Astrocyte (in vitro differentiated cells and primary cell): ENCODE results near the gene MYLIP. TPM values are rescaled to one million over a fixed set of nuclear protein-coding genes. Genes with fewer than 3 reads are reported as not detected.

Source experiments
- DNase-seq: peaks from one replicate; pipeline ENCODE4 v3.0.0-alpha.2; 2010; ENCODE audit warnings: low read depth
- FAIRE-seq: peaks from 2 replicates; lab custom pipeline; 2011; peaks lifted over from hg19 to GRCh38; lab: Jason Lieb, UNC
- H2AFZ ChIP-seq: 2 replicates; pipeline ENCODE4 v1.6.0; 2012; ENCODE audit warnings: low read depth, low read length, inconsistent platforms
- H3K27ac ChIP-seq: 2 replicates; pipeline ENCODE4 v1.5.1; 2011; ENCODE audit warnings: low read depth, low read length, inconsistent platforms
- H3K27me3 ChIP-seq: 2 replicates; pipeline ENCODE4 v1.6.0; 2011; ENCODE audit warnings: low read length, inconsistent platforms; ENCODE audit not compliant: insufficient read depth
- H3K36me3 ChIP-seq: 2 replicates; pipeline ENCODE4 v1.5.1; 2011; ENCODE audit warnings: low read length, inconsistent platforms; ENCODE audit not compliant: insufficient read depth
- H3K4me1 ChIP-seq: 2 replicates; pipeline ENCODE4 v1.5.1; 2011; ENCODE audit warnings: low read length, inconsistent platforms; ENCODE audit not compliant: insufficient read depth
- H3K4me2 ChIP-seq: 2 replicates; pipeline ENCODE4 v1.6.0; 2012; ENCODE audit warnings: low read length, inconsistent platforms
- H3K4me3 ChIP-seq: 2 replicates; pipeline ENCODE4 v1.5.1; 2011; ENCODE audit warnings: low read depth, mild to moderate bottlenecking, low read length, inconsistent platforms; ENCODE audit not compliant: insufficient read depth
- H3K79me2 ChIP-seq: 2 replicates; pipeline ENCODE4 v1.6.0; 2012; ENCODE audit warnings: mild to moderate bottlenecking, low read length, inconsistent platforms; ENCODE audit not compliant: insufficient read depth
- H3K9ac ChIP-seq: 2 replicates; pipeline ENCODE4 v1.6.0; 2012; ENCODE audit warnings: mild to moderate bottlenecking, low read length, inconsistent platforms
- H3K9me3 ChIP-seq: 2 replicates; pipeline ENCODE4 v1.5.1; 2012; ENCODE audit warnings: low read depth, mild to moderate bottlenecking, low read length, inconsistent platforms; ENCODE audit not compliant: insufficient read depth
- H4K20me1 ChIP-seq: 2 replicates; pipeline ENCODE4 v1.6.0; 2012; ENCODE audit warnings: low read length, inconsistent platforms; ENCODE audit not compliant: insufficient read depth
- H3K27ac Mint-ChIP-seq: one replicate; pipeline ENCODE4 v1.8.0; 2021; ENCODE audit warnings: mild to moderate bottlenecking, mixed read lengths; ENCODE audit not compliant: unreplicated experiment
- H3K27me3 Mint-ChIP-seq: one replicate; pipeline ENCODE4 v1.8.0; 2021; ENCODE audit warnings: low read depth, mixed read lengths; ENCODE audit not compliant: unreplicated experiment
- H3K36me3 Mint-ChIP-seq: one replicate; pipeline ENCODE4 v1.8.0; 2021; ENCODE audit warnings: low read depth, mixed read lengths; ENCODE audit not compliant: unreplicated experiment
- H3K4me1 Mint-ChIP-seq: one replicate; pipeline ENCODE4 v1.8.0; 2021; ENCODE audit warnings: low read depth, mixed read lengths; ENCODE audit not compliant: unreplicated experiment
- H3K4me3 Mint-ChIP-seq: one replicate; pipeline ENCODE4 v1.8.0; 2021; ENCODE audit warnings: mild to moderate bottlenecking, moderate library complexity, mixed read lengths; ENCODE audit not compliant: unreplicated experiment
- H3K9me3 Mint-ChIP-seq: one replicate; pipeline ENCODE4 v1.8.0; 2021; ENCODE audit warnings: mild to moderate bottlenecking, mixed read lengths; ENCODE audit not compliant: unreplicated experiment
- EZH2 ChIP-seq: IDR thresholded peaks from 2 replicates; pipeline ENCODE4 v1.6.1; 2012; ENCODE audit warnings: mild to moderate bottlenecking, low read length, inconsistent platforms; ENCODE audit not compliant: insufficient read depth
- total RNA-seq: library from RNA; stranded (reverse); gene quantifications from 2 replicates; pipeline ENCODE4 v1.2.1, GENCODE V29; 2021
- TF ChIP-seq, protein P1 (sequence below): IDR thresholded peaks from 2 replicates; pipeline ENCODE4 v1.5.1; 2011; ENCODE audit warnings: low read depth, mild to moderate bottlenecking, inconsistent platforms, low read length, moderate library complexity; ENCODE audit not compliant: insufficient read depth

Gene MYLIP
- total RNA-seq, 1 donor from 2014 or later: 12.9 TPM

DNA sequence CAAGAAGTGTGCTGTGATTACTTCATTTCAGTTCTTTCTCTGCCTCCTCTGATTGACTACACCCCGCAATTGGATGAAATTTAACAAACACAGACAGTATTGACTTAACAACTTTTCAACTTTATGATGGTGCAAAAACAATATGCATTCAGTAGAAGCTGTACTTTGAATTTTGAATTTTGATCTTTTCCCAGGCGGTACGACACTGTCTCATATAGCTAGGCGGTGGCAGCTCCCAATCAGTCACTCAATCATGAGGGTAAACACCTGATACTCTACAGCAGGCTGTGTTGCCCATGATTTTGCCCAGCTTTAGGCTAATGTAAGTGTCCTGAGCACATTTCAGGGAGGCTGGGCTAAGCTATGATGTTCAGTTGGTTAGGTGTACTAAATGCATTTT is 47.6 kb upstream of the MYLIP start:
- H3K4me2 ChIP-seq: no peak overlapping the region
- H3K9ac ChIP-seq: no peak overlapping the region
- H2AFZ ChIP-seq: no peak overlapping the region
- no peak for FAIRE-seq
- no peaks in the 10 kb centered on the region for H3K4me1 ChIP-seq
- no peak overlapping the region for H3K4me3 ChIP-seq
- H3K27ac Mint-ChIP-seq: no peak overlapping the region
- peaks cover 1% of the 10 kb centered on the region for H3K27me3 Mint-ChIP-seq
- no peak for TF ChIP-seq EZH2
- TF ChIP-seq, protein P1, sequence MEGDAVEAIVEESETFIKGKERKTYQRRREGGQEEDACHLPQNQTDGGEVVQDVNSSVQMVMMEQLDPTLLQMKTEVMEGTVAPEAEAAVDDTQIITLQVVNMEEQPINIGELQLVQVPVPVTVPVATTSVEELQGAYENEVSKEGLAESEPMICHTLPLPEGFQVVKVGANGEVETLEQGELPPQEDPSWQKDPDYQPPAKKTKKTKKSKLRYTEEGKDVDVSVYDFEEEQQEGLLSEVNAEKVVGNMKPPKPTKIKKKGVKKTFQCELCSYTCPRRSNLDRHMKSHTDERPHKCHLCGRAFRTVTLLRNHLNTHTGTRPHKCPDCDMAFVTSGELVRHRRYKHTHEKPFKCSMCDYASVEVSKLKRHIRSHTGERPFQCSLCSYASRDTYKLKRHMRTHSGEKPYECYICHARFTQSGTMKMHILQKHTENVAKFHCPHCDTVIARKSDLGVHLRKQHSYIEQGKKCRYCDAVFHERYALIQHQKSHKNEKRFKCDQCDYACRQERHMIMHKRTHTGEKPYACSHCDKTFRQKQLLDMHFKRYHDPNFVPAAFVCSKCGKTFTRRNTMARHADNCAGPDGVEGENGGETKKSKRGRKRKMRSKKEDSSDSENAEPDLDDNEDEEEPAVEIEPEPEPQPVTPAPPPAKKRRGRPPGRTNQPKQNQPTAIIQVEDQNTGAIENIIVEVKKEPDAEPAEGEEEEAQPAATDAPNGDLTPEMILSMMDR: no peak
- no peak for DNase-seq
- no peaks in the 10 kb centered on the region for H3K9me3 ChIP-seq
- H3K79me2 ChIP-seq: no peaks in the 10 kb centered on the region
- no peaks in the 10 kb centered on the region for H3K4me1 Mint-ChIP-seq
- H3K27me3 ChIP-seq: peaks cover 15% of the 10 kb centered on the region
- H3K36me3 ChIP-seq: no peaks in the 10 kb centered on the region
- H3K36me3 Mint-ChIP-seq: no peaks in the 10 kb centered on the region
- H3K4me3 Mint-ChIP-seq: no peak overlapping the region
- H3K9me3 Mint-ChIP-seq: no peaks in the 10 kb centered on the region
- no peaks in the 10 kb centered on the region for H4K20me1 ChIP-seq
- H3K27ac ChIP-seq: no peak overlapping the region

DNA sequence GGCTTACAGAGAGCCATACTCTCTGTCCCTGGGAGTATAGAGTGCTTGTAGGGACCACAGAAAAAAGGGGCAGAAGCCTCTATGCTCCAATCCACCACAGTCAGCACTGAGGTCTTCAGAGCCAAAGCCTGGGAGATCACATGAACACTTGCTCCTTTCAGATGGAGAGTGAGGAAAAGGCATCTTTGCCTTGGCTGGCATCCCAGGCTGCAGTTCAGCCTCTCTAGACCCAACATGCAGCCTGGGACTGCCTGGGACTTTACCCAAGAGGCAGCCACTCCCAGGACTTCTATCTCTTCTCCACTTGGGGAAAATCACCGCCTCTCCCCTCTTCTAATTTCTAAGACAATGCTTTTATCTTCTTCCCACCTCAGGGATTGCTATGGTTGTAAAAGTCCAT is 46.5 kb upstream of the MYLIP start:
- peaks cover 15% of the 10 kb centered on the region for H3K27me3 ChIP-seq
- H3K9me3 Mint-ChIP-seq: no peaks in the 10 kb centered on the region
- H3K79me2 ChIP-seq: no peaks in the 10 kb centered on the region
- H3K27ac ChIP-seq: no peak overlapping the region
- FAIRE-seq (no peak), DNase-seq (no peak)
- H3K4me3 ChIP-seq: no peak overlapping the region
- H3K4me1 Mint-ChIP-seq: no peaks in the 10 kb centered on the region
- H4K20me1 ChIP-seq: no peaks in the 10 kb centered on the region
- no peaks in the 10 kb centered on the region for H3K36me3 Mint-ChIP-seq
- no peaks in the 10 kb centered on the region for H3K4me1 ChIP-seq
- no peak overlapping the region for H3K27ac Mint-ChIP-seq
- no peak overlapping the region for H2AFZ ChIP-seq
- no peak overlapping the region for H3K4me2 ChIP-seq
- no peak overlapping the region for H3K9ac ChIP-seq
- no peaks in the 10 kb centered on the region for H3K9me3 ChIP-seq
- H3K36me3 ChIP-seq: no peaks in the 10 kb centered on the region
- H3K4me3 Mint-ChIP-seq: no peak overlapping the region
- no peak for TF ChIP-seq EZH2
- TF ChIP-seq, protein P1: no peak
- peaks cover 1% of the 10 kb centered on the region for H3K27me3 Mint-ChIP-seq

DNA sequence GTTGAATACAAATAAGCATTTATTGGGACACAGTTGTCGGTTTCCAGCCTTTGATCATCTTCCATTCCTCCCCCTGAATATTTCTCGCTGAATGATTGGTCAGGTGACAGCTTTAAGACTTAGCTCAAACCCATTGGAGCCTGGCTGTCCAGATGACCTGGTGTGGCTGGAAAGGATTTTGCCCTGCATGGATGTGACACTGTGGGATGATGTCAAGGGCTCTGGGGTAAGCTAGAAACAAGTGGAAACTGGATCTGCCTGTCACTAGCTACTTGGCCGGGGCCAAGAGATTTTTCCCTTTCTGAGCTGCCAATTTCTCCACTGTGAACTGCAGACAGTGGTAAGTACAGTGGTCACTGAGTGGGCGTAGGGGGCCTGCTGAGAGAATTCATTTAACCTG is 41.9 kb upstream of the MYLIP start:
- Mint-ChIP-seq H3K4me3 (no peak overlapping the region), H3K27me3 (peaks cover 2% of the 10 kb centered on the region), H3K9me3 (no peaks in the 10 kb centered on the region), H3K27ac (no peak overlapping the region), H3K4me1 (no peaks in the 10 kb centered on the region), H3K36me3 (no peaks in the 10 kb centered on the region)
- Histone ChIP-seq H3K27ac (no peak overlapping the region), H3K4me1 (no peaks in the 10 kb centered on the region), H3K9me3 (no peaks in the 10 kb centered on the region), H2AFZ (no peak overlapping the region), H3K27me3 (peaks cover 7% of the 10 kb centered on the region), H3K36me3 (no peaks in the 10 kb centered on the region), H4K20me1 (no peaks in the 10 kb centered on the region), H3K9ac (no peak overlapping the region), H3K4me3 (no peak overlapping the region), H3K79me2 (no peaks in the 10 kb centered on the region), H3K4me2 (no peak overlapping the region)
- DNase-seq: no peak
- TF ChIP-seq EZH2: no peak
- no peak for FAIRE-seq
